ENCODE data around the gene ZNF236.

DNA sequence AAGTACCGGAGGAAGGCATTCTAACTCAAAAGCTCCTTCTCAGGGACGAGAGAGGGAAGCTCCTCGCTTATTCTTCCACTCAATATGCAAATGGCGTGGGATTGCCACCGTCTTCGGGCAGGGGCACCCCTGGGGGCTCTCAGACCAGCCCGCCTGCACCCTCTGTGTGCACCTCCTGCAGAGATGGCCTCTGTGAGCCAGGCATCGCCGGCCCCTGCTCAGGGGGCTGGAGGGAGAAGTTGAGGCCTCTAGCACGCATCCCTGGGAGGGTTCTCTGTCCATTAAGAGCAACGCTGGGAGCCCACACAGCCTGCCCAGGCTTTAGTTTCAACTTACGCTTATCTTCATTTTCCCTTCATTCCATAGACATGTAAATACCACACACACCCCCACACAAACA lies 184.9 kb downstream of the ZNF236 start:
- TF ChIP-seq CTCF (IDR thresholded peaks at IDR 0.05) (no peak), EP300 (IDR thresholded peaks at IDR 0.05) (no peak), POLR2AphosphoS5 (IDR thresholded peaks at IDR 0.05) (no peak)
